GM19455 (cell line): ENCODE results near the gene NMD3.
"Not testable (repeated sequence)": the region's sequence is repeated elsewhere in the genome, so short reads cannot be mapped to it uniquely, and the experiment has no call there.

ENCODE experiments used
- ATAC-seq: cut with Tn5 transposase; IDR thresholded peaks from one replicate; pipeline ENCODE4 v1.9.1; 2021; ENCODE audit not compliant: unreplicated experiment

Gene NMD3

GRCh38 chr3:161274691-161275298, 53.7 kb downstream of the NMD3 start:
- ATAC-seq = peak; percentile 86

GRCh38 chr3:161275919-161276318, 54.8 kb downstream of the NMD3 start:
- no peak for ATAC-seq

DNA sequence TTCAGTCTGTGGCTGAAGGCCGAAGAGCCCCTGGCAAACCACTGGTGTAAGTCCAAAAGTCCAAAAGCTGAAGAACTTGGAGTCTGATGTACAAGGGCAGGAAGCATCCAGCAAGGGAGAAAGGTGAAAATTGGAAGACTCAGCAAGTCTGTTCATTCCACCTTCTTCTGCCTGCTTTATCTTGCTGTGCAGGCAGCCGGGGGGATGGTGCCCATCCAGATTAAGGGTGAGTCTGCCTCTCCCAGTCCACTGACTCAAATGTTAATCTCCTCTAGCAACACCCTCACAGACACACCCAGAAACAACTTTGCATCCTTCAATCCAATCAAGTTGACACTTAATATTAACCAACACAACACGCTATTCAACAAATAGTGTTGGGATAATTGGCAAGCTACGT, 61.3 kb downstream of the NMD3 start:
- ATAC-seq = not testable (repeated sequence)

DNA sequence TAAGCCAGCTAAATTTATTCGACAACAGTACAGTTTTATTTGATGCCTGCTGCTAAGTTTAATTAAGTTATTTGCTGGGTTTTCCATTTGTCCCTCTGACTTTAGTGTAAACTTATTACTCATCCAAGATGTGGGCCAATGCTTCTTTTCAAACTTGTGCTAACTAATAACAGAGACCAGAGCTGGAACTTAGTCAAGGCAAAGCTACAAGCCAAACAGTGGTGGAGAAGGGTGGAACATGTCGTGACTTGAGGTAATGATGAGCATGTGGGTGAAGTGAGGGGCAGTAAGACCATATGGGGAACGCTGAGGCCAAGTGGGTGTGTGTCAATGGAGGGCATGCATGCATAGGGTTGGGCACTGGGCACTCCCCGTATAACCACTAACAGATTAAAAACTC, 63.9 kb downstream of the NMD3 start:
- ATAC-seq = no peak

DNA sequence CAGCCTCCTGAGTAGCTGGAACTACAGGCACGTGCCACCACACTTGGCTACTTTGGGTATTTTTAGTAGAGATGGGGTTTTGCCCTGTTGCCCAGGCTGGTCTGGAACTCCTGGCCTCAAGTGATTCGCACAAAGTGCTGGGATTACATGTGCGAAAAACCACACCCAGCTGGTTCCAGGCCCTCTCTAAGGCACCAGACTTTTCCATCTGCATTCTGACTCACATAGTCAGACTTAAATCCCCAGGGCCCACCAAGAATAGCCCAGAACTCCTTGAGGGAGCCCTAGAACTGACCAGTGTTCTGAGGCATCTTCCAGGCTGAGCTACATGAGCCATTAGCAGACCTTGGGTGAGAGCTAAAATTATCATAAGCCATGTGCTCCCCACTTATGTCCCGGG, 68.1 kb downstream of the NMD3 start:
- no peak for ATAC-seq

DNA sequence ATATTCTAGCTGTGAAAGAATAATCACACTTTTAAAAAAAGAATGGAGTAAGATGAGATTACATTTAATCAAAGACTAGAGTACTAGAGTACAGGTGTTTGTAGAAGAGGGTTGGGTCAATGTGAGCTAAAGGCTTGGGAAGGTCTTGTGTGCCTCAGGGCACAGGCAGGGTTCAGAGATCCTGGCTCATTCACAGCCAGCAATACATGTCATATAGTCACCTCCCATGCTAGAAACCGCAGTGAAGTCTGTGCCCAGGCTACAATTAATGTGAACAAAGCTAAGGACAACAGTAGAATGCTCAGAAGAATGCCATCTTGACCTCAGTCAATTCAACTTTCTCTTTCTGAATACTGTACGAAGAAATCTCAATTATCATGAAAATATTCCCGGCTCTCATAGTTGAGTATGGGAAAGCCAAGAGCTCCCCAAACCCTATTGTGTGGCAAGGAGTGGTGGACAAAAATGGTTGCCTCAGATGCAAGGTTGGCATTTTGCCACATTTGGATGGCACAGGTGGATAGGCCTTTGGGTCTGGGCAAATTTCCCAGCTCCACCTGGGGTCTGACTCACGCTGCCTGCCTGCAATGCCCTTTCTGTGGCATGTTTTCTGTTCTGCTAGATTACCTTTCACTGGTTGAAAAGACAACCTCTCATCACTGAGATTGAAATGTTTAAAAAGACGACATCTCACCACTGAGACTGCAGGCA, 70.2 kb downstream of the NMD3 start:
- no peak for ATAC-seq

- no peak for ATAC-seq
Measured at GRCh38 chr3:161293381-161293780, 72.3 kb downstream of the NMD3 start.

DNA sequence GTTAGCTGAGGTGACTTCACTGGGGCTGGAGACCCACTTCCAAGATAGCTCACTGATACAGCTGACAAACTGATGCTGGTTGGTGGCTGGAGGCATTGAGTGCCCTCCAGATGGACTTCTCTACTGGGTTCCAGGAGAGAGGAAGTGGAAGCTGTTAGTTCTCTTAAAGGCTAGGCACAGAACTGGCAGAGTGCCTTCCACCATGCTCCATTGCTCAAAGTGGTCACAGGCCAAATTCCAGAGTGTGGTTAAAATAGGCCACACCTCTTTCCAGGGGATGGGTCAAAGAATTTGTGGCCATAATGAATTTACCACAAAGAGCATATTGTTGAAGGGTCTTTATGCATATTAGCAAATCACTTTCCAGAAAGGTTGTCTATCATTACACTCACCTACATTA, 74.2 kb downstream of the NMD3 start:
- no peak for ATAC-seq

DNA sequence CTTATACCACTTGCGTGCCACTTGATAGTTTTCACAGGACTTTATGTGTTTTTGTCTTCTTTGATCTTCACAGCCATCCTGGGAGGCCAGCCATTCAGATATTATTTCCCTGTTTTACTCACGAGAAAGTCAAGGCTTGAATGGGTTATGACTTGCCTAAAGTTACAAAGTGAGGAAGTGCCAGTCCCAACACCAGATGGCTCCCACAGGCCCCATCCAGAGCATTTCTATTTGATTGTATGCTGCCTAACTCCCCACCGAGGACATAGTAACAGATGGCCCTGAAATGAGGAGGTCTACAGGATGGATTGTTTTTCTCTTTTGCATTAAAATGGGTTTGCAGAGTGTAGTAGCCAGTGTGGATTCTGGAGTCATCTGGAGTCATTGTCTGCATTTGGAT, 75.7 kb downstream of the NMD3 start:
- ATAC-seq = no peak
